ENCODE data around the gene ARNT2.

GRCh38 chr15:80434926-80435720 is 30.9 kb downstream of the ARNT2 start:
- TF ChIP-seq CTCF (IDR thresholded peaks at IDR 0.05) (no peak), POLR2AphosphoS5 (IDR thresholded peaks at IDR 0.05) (no peak), EP300 (IDR thresholded peaks at IDR 0.05) (no peak)
